Measurements from ENCODE around the gene RPL23. TPM values are rescaled to one million over a fixed set of nuclear protein-coding genes. Genes with fewer than 3 reads are reported as not detected.
A peak's percentile ranks its signal among the peaks of the same experiment; 100 is the strongest.

The RPL23 gene
- total and polyA plus RNA-seq, 10 of the 15 experiments (the other 5 are each of a cell fraction or from before 2014, with no cell fraction given) = 2,200 to 4,821 (median 3,043) TPM

GRCh38 chr17:38824899-38825761, 28.4 kb downstream of the RPL23 start, which contains the start of gene CWC25 (continued):
- TF ChIP-seq NFYA (IDR thresholded peaks at IDR 0.05; ENCODE audit: borderline replicate concordance, low read depth, low read length) (no peak), GATAD2B (conservative IDR thresholded peaks at IDR 0.05; ENCODE audit: low read depth) (peak; percentile 61; the same call in 1 of the 2 replicates), PML (IDR thresholded peaks at IDR 0.05; ENCODE audit: low read length) (peak; percentile 87; the same call in 1 of the 2 replicates), PAX8 (IDR thresholded peaks at IDR 0.05) (no peak), PRDM15 (CRISPR knock-in tag; IDR thresholded peaks at IDR 0.05) (no peak), SIN3A (IDR thresholded peaks at IDR 0.05; ENCODE audit: low read depth, low read length) (peak; percentile 97), SMC3 (IDR thresholded peaks at IDR 0.05; ENCODE audit: borderline replicate concordance, low read length) (no peak), EGR1 (IDR thresholded peaks at IDR 0.05; ENCODE audit: borderline replicate concordance in 1 of 2, low read depth in 2 of 2, low read length in 2 of 2) (peak in 1 of 2 experiments; percentile 54; a peak in 1 of 3 replicates), STAT1 (conservative IDR thresholded peaks at IDR 0.05) (peak; percentile 90), SIX5 (IDR thresholded peaks at IDR 0.05; ENCODE audit: low read depth, low read length, severe bottlenecking) (peak; percentile 81), ZBTB11 (CRISPR knock-in tag; IDR thresholded peaks at IDR 0.05) (no peak), NRF1 (conservative IDR thresholded peaks at IDR 0.05; ENCODE audit: low read depth, low read length) (no peak), EP300 (IDR thresholded peaks at IDR 0.05; ENCODE audit: borderline replicate concordance in 1 of 2, control insufficient read depth in 1 of 2, low read depth in 2 of 2, low read length in 2 of 2) (peak; percentile 43 to 80; a peak in 3 of 4 replicates), SKIL (IDR thresholded peaks at IDR 0.05; ENCODE audit: low read depth, poor library complexity, severe bottlenecking) (no peak), TCF7 (IDR thresholded peaks at IDR 0.05; ENCODE audit: borderline replicate concordance) (no peak), SREBF2 (IDR thresholded peaks at IDR 0.05; ENCODE audit: low read length) (no peak), ESRRA (IDR thresholded peaks at IDR 0.05; ENCODE audit: low read length) (peak; percentile 74; the same call in 1 of the 2 replicates), TCF12 (IDR thresholded peaks at IDR 0.05; ENCODE audit: low read depth, low read length) (peak; percentile 68; the same call in 1 of the 2 replicates), TBL1XR1 (IDR thresholded peaks at IDR 0.05; ENCODE audit: low read depth, low read length) (peak; percentile 75; the same call in 1 of the 2 replicates), ZBED1 (IDR thresholded peaks at IDR 0.05; ENCODE audit: borderline replicate concordance) (0 out of 2 replicates have a peak, but pooled peaks have one; percentile 27)

Data from GM12878 (cell line).